Measurements from ENCODE around the gene HIPK2. TPM values are rescaled to one million over a fixed set of nuclear protein-coding genes. Genes with fewer than 3 reads are reported as not detected.

Gene HIPK2
- total RNA-seq, 3 donors from 2014 or later (not counting 1 experiment from before 2014, with no cell fraction given), result 127 to 145 (median 144) TPM

DNA sequence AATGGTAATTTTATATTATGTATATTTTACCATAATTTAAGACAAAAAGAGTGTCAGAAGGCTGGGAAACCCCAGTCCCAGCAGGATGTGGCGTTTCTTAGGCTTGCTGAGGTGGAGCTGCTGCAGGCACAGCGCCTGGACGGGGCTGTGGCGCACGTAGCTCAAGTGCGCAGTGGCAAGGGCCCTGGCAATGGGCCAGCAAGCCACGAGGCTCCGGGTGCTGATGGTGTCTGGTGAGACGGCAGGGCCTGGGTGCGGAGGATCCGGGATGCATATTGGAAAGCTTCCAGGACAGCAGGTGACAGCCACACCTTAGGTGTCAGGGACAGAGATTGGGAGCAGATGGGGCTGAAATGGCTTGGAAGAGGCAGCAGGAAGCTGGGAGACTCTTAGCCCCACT is 217.1 kb downstream of the HIPK2 start:
- H3K27ac ChIP-seq (ENCODE audit: low read length), result no peak overlapping the region
- H3K9me3 ChIP-seq (ENCODE audit: control insufficient read depth, insufficient read depth, low read length), result no peaks in the 10 kb centered on the region
- TF ChIP-seq, protein P1, sequence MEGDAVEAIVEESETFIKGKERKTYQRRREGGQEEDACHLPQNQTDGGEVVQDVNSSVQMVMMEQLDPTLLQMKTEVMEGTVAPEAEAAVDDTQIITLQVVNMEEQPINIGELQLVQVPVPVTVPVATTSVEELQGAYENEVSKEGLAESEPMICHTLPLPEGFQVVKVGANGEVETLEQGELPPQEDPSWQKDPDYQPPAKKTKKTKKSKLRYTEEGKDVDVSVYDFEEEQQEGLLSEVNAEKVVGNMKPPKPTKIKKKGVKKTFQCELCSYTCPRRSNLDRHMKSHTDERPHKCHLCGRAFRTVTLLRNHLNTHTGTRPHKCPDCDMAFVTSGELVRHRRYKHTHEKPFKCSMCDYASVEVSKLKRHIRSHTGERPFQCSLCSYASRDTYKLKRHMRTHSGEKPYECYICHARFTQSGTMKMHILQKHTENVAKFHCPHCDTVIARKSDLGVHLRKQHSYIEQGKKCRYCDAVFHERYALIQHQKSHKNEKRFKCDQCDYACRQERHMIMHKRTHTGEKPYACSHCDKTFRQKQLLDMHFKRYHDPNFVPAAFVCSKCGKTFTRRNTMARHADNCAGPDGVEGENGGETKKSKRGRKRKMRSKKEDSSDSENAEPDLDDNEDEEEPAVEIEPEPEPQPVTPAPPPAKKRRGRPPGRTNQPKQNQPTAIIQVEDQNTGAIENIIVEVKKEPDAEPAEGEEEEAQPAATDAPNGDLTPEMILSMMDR (IDR thresholded peaks at IDR 0.05), result no peak
- Mint-ChIP-seq H3K4me3 (no peak overlapping the region), H3K9me3 (no peaks in the 10 kb centered on the region), H3K27me3 (ENCODE audit: low read depth in 2 of 2) (no peaks in the 10 kb centered on the region), H3K36me3 (no peaks in the 10 kb centered on the region), H3K27ac (no peak overlapping the region), H3K4me1 (peaks cover 14 to 16% of the 10 kb centered on the region in 2 donors)
- WGBS (ENCODE audit: insufficient coverage), result 94% methylated on average over 11 of the region's 11 CpGs
- ATAC-seq (no peak), DNase-seq (no peak)
- no peak overlapping the region for H3K4me3 ChIP-seq (ENCODE audit: low read length)
- H3K27me3 ChIP-seq (ENCODE audit: control insufficient read depth, insufficient read depth, low read length), result no peaks in the 10 kb centered on the region
- intact Hi-C loops (cut with micrococcal nuclease), result no loop called here
- no peaks in the 10 kb centered on the region for H3K4me1 ChIP-seq (ENCODE audit: control insufficient read depth, insufficient read depth, low read length)
- no peaks in the 10 kb centered on the region for H3K36me3 ChIP-seq (ENCODE audit: control insufficient read depth, insufficient read depth, low read length)

DNA sequence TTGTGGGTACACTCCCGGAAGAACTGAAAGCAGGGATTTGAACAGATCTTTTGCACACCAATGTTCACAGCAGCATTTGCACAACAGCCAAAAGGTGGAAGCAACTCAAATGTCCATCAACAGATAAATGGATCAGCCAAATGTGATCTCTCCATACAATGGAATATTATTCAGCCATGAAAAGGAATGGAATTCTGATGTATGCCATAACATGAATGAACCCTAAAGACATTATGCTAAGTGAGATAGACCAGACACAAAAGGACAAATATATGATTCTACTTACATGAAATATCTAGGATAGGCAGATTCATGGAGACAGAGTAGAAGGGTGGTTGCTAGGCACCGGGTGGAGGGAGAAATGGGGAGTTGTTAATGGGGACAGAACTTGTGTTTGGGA is 217.6 kb downstream of the HIPK2 start:
- WGBS (ENCODE audit: insufficient coverage), result 97% methylated on average over 2 of the region's 2 CpGs
- Histone ChIP-seq H3K27ac (ENCODE audit: low read length) (no peak overlapping the region), H3K4me1 (ENCODE audit: control insufficient read depth, insufficient read depth, low read length) (no peaks in the 10 kb centered on the region), H3K4me3 (ENCODE audit: low read length) (no peak overlapping the region), H3K36me3 (ENCODE audit: control insufficient read depth, insufficient read depth, low read length) (no peaks in the 10 kb centered on the region), H3K27me3 (ENCODE audit: control insufficient read depth, insufficient read depth, low read length) (no peaks in the 10 kb centered on the region), H3K9me3 (ENCODE audit: control insufficient read depth, insufficient read depth, low read length) (no peaks in the 10 kb centered on the region)
- no peaks in the 10 kb centered on the region for H3K36me3 Mint-ChIP-seq
- TF ChIP-seq, protein P1 (IDR thresholded peaks at IDR 0.05), result no peak
- DNase-seq, result no peak
- H3K27me3 Mint-ChIP-seq (ENCODE audit: low read depth in 2 of 2), result peaks cover 0 to 3% of the 10 kb centered on the region in 2 donors
- intact Hi-C loops (cut with micrococcal nuclease), result no loop called here
- peaks cover 14 to 16% of the 10 kb centered on the region in 2 donors for H3K4me1 Mint-ChIP-seq
- H3K4me3 Mint-ChIP-seq, result no peak overlapping the region
- H3K9me3 Mint-ChIP-seq, result no peaks in the 10 kb centered on the region
- ATAC-seq, result no peak
- no peak overlapping the region for H3K27ac Mint-ChIP-seq

DNA sequence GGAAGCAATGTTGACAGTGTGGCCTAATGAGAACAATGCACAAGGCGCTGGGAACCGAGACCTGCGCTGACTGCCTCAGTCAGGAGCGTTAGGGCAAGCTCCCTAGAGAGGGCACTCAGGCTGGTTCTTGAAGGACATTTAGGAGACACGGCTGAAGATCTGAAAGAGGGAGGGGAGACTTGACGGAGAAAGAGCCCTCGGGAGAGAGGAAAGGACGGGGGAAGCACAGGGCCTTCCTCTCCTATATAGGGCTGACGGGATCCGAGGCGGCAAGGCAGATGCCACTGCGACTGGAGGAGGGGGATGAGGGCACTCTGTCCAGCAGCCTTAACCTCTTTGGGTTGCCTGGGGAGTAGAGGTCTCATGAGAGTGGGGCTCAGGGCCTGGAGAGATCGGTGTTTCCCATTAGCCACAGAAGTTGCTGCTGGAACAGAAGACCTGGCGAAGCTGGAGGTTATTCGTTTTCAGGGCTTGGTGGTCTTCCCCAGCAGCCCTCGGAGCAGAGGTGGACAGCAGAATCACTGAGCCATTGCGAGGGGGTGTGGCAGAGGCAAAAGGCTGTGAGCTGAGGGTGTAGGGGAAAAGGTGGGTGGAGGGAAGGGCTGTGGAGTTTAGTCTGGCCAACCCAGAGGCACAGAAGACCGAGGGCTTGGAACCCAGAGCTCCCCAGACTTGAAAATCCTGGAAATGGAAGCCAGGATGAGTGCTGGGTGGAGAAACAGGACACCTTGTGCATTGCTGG is 218.3 kb downstream of the HIPK2 start:
- TF ChIP-seq, protein P1 (IDR thresholded peaks at IDR 0.05), result no peak
- no peaks in the 10 kb centered on the region for H3K36me3 ChIP-seq (ENCODE audit: control insufficient read depth, insufficient read depth, low read length)
- no peak overlapping the region for H3K4me3 Mint-ChIP-seq
- H3K36me3 Mint-ChIP-seq, result no peaks in the 10 kb centered on the region
- intact Hi-C loops (cut with micrococcal nuclease), result no loop called here
- DNase-seq (no peak), ATAC-seq (no peak)
- WGBS (ENCODE audit: insufficient coverage), result 91% methylated on average over 18 of the region's 18 CpGs
- no peak overlapping the region for H3K4me3 ChIP-seq (ENCODE audit: low read length)
- H3K27me3 Mint-ChIP-seq (ENCODE audit: low read depth in 2 of 2), result peaks cover 0 to 5% of the 10 kb centered on the region in 2 donors
- H3K4me1 Mint-ChIP-seq, result peaks cover 14 to 16% of the 10 kb centered on the region in 2 donors
- no peak overlapping the region for H3K27ac ChIP-seq (ENCODE audit: low read length)
- no peaks in the 10 kb centered on the region for H3K9me3 Mint-ChIP-seq
- H3K4me1 ChIP-seq (ENCODE audit: control insufficient read depth, insufficient read depth, low read length), result no peaks in the 10 kb centered on the region
- H3K27me3 ChIP-seq (ENCODE audit: control insufficient read depth, insufficient read depth, low read length), result no peaks in the 10 kb centered on the region
- H3K9me3 ChIP-seq (ENCODE audit: control insufficient read depth, insufficient read depth, low read length), result no peaks in the 10 kb centered on the region
- no peak overlapping the region for H3K27ac Mint-ChIP-seq

All from natural killer cell (primary cell).